ENCODE results near the gene MGMT. TPM values are rescaled to one million over a fixed set of nuclear protein-coding genes. Genes with fewer than 3 reads are reported as not detected.

The MGMT gene
- total RNA-seq, 2 experiments from 2014 or later, result 9.0 to 9.6 TPM

DNA sequence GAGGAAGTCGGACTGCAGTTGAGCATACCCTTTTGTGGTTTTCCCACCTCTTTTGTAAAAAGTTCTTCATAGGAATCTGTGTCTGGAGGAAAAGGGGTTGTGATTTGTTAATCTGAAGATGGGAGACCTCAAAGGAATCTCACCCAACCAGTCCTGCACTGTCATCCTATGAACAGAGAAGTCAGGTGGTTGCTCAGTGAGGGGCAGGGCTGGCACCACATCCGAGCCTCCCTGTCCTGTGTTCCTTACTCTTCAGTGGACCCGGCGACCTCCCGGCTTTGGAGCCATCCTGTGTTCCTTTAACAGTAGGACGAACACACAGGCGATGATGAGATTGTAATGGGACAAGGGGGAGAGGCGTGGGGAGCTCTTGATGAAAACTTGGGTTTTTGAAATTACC is 2.8 kb upstream of the MGMT start:
- Mint-ChIP-seq H3K27me3 (peaks cover 5% of the 10 kb centered on the region), H3K4me3 (no peak overlapping the region), H3K4me1 (ENCODE audit: low read depth) (peaks cover 14% of the 10 kb centered on the region), H3K36me3 (ENCODE audit: low read depth) (no peaks in the 10 kb centered on the region), H3K9me3 (no peaks in the 10 kb centered on the region), H3K27ac (no peak overlapping the region)
- intact Hi-C loops (cut with DNase I, micrococcal nuclease), result loop anchor here in 1 of 2 experiments (2.0 to 10.0 kb wide), 6 partner anchors 429 to 1419 kb away; partner anchors contain the start of genes EBF3 and MKI67
- Histone ChIP-seq H3K4me1 (ENCODE audit: insufficient read depth, low read length) (peaks cover 21% of the 10 kb centered on the region), H3K27me3 (ENCODE audit: control insufficient read depth in 1 of 2, insufficient read depth in 2 of 2, low read length in 2 of 2) (peaks cover 0 to 3% of the 10 kb centered on the region in 2 experiments), H3K36me3 (ENCODE audit: insufficient read depth, low read length) (no peaks in the 10 kb centered on the region), H3K4me3 (ENCODE audit: low read length) (no peak overlapping the region), H3K27ac (ENCODE audit: low read depth in 1 of 2, low read length in 2 of 2) (no peak overlapping the region), H3K9me3 (ENCODE audit: control insufficient read depth in 1 of 2, insufficient read depth in 1 of 2, low read length in 2 of 2) (no peaks in the 10 kb centered on the region)
- DNase-seq (no peak), ATAC-seq (ENCODE audit: poor library complexity) (no peak)
- ChIA-PET POLR2A (no interaction called here), CTCF (no interaction called here)
- TF ChIP-seq, protein P1, sequence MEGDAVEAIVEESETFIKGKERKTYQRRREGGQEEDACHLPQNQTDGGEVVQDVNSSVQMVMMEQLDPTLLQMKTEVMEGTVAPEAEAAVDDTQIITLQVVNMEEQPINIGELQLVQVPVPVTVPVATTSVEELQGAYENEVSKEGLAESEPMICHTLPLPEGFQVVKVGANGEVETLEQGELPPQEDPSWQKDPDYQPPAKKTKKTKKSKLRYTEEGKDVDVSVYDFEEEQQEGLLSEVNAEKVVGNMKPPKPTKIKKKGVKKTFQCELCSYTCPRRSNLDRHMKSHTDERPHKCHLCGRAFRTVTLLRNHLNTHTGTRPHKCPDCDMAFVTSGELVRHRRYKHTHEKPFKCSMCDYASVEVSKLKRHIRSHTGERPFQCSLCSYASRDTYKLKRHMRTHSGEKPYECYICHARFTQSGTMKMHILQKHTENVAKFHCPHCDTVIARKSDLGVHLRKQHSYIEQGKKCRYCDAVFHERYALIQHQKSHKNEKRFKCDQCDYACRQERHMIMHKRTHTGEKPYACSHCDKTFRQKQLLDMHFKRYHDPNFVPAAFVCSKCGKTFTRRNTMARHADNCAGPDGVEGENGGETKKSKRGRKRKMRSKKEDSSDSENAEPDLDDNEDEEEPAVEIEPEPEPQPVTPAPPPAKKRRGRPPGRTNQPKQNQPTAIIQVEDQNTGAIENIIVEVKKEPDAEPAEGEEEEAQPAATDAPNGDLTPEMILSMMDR (IDR thresholded peaks at IDR 0.05), result no peak

DNA sequence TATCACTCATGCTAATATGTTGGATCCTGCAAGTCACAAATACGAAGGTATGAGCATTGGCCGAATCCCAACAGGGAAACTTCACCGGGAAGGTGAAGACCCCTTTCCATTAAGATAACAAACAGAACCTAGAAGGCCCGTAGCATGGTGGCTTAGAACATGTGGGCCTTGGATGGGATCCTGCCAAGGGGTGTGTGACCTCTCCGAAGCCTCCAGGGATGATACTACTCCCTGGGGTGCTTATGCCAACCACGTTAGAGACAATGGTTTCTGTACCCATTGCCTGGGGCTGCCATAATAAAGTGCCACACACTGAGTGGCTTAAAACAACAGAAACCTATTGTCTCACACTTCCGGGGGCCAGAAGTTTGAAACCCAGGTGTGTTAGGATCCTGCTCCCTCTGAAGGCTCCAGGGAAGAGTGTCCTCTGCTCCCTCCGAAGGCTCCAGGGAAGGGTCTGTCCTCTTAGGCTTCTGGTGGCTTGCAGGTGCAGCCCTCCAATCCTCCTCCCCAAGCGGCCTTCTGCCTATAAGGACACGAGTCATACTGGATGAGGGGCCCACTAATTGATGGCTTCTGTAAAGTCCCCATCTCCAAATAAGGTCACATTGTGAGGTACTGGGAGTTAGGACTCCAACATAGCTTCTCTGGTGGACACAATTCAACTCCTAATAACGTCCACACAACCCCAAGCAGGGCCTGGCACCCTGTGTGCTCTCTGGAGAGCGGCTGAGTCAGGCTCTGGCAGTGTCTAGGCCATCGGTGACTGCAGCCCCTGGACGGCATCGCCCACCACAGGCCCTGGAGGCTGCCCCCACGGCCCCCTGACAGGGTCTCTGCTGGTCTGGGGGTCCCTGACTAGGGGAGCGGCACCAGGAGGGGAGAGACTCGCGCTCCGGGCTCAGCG is 992 bp upstream of the MGMT start:
- H3K4me3 ChIP-seq (ENCODE audit: low read length), result peak overlapping the region; percentile 78
- no peaks in the 10 kb centered on the region for H3K9me3 Mint-ChIP-seq
- POLR2A ChIA-PET, result interaction anchor here (1.4 to 3.3 kb wide), 3 partner anchors 430 to 835 kb away, joined by 7 to 26 read pairs (median 12); partner anchors contain the start of gene C10orf143
- peaks cover 9% of the 10 kb centered on the region for H3K36me3 Mint-ChIP-seq (ENCODE audit: low read depth)
- H3K27me3 ChIP-seq (ENCODE audit: control insufficient read depth in 1 of 2, insufficient read depth in 2 of 2, low read length in 2 of 2), result no peaks in the 10 kb centered on the region
- intact Hi-C loops (cut with DNase I, micrococcal nuclease), result loop anchor here in 1 of 2 experiments (2.0 to 10.0 kb wide), 7 partner anchors 431 to 1421 kb away; partner anchors contain the start of genes EBF3 and MKI67
- peaks cover 21% of the 10 kb centered on the region for H3K4me1 ChIP-seq (ENCODE audit: insufficient read depth, low read length)
- CTCF ChIA-PET, result no interaction called here
- H3K4me3 Mint-ChIP-seq, result peak overlapping the region; percentile 70
- no peaks in the 10 kb centered on the region for H3K27me3 Mint-ChIP-seq
- H3K9me3 ChIP-seq (ENCODE audit: control insufficient read depth in 1 of 2, insufficient read depth in 1 of 2, low read length in 2 of 2), result no peaks in the 10 kb centered on the region
- H3K36me3 ChIP-seq (ENCODE audit: insufficient read depth, low read length), result no peaks in the 10 kb centered on the region
- H3K27ac ChIP-seq (ENCODE audit: low read depth in 1 of 2, low read length in 2 of 2), result peak overlapping the region in 1 of 2 donors; percentile 58
- H3K27ac Mint-ChIP-seq, result peak overlapping the region; percentile 9
- DNase-seq, result peak in 1 of 14 experiments; percentile 8
- no peak for ATAC-seq (ENCODE audit: poor library complexity)
- peaks cover 22% of the 10 kb centered on the region for H3K4me1 Mint-ChIP-seq (ENCODE audit: low read depth)
- TF ChIP-seq, protein P1 (IDR thresholded peaks at IDR 0.05), result no peak

DNA sequence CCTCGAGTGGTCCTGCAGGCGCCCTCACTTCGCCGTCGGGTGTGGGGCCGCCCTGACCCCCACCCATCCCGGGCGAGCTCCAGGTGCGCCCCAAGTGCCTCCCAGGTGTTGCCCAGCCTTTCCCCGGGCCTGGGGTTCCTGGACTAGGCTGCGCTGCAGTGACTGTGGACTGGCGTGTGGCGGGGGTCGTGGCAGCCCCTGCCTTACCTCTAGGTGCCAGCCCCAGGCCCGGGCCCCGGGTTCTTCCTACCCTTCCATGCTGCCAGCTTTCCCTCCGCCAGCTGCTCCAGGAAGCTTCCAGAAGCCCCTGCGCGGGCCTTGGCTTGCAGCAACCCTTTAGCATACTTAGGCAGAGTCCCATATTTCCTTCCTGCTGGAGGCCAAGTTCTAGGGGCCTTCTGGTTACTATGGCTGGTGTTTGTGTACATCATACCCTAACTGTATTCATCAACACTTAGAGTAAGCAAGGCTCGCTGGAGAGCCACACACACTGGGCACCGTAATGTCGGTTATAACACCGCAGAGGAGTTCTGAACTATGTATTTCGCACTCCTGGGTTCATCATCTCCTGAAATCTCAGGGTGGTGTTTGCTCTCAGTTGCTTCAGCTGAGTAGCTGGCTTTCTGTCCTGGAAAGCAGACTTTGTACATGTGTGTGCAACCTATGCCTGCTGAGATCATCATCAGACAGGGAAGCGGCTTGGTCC is 471 bp downstream of the MGMT start:
- Histone ChIP-seq H3K27ac (ENCODE audit: low read depth in 1 of 2, low read length in 2 of 2) (peak overlapping the region; percentile 6 to 58), H3K27me3 (ENCODE audit: control insufficient read depth in 1 of 2, insufficient read depth in 2 of 2, low read length in 2 of 2) (no peaks in the 10 kb centered on the region), H3K9me3 (ENCODE audit: control insufficient read depth in 1 of 2, insufficient read depth in 1 of 2, low read length in 2 of 2) (no peaks in the 10 kb centered on the region), H3K4me1 (ENCODE audit: insufficient read depth, low read length) (peaks cover 21% of the 10 kb centered on the region), H3K36me3 (ENCODE audit: insufficient read depth, low read length) (peaks cover 2% of the 10 kb centered on the region), H3K4me3 (ENCODE audit: low read length) (peak overlapping the region; percentile 77)
- no peaks in the 10 kb centered on the region for H3K9me3 Mint-ChIP-seq
- TF ChIP-seq, protein P1 (IDR thresholded peaks at IDR 0.05), result no peak
- ATAC-seq (ENCODE audit: poor library complexity) (no peak), DNase-seq (peak in 2 of 14 experiments; percentile 9 to 21)
- intact Hi-C loops (cut with DNase I, micrococcal nuclease), result loop anchor here (1.0 to 10.0 kb wide), 8 partner anchors 433 to 1423 kb away; partner anchors contain the start of genes C10orf143 (in 1 of the 2), EBF3 (in 1 of the 2) and MKI67 (in 1 of the 2)
- peaks cover 22% of the 10 kb centered on the region for H3K4me1 Mint-ChIP-seq (ENCODE audit: low read depth)
- peak overlapping the region; percentile 90 for H3K27ac Mint-ChIP-seq
- H3K36me3 Mint-ChIP-seq (ENCODE audit: low read depth), result peaks cover 12% of the 10 kb centered on the region
- POLR2A ChIA-PET, result interaction anchor here (0.6 to 3.3 kb wide), 4 partner anchors 431 to 834 kb away, joined by 3 to 26 read pairs (median 10); partner anchors contain the start of gene C10orf143
- peak overlapping the region; percentile 93 for H3K4me3 Mint-ChIP-seq
- CTCF ChIA-PET, result no interaction called here
- H3K27me3 Mint-ChIP-seq, result no peaks in the 10 kb centered on the region
